Measurements from ENCODE around the gene TCP1. TPM values are rescaled to one million over a fixed set of nuclear protein-coding genes. Genes with fewer than 3 reads are reported as not detected.

TCP1 gene
- total and polyA plus RNA-seq, 2 of the 13 experiments (the other 11 are each of a cell fraction or from before 2014, with no cell fraction given): 116 to 553 TPM

GRCh38 chr6:159758031-159759001 lies 31.1 kb downstream of the TCP1 start (continued):
- TF ChIP-seq ARID5B (CRISPR knock-in tag; IDR thresholded peaks at IDR 0.05) (no peak), ZNF614 (CRISPR knock-in tag; IDR thresholded peaks at IDR 0.05; ENCODE audit: borderline replicate concordance) (0 out of 2 replicates have a peak, but pooled peaks have one; percentile 21), REL (CRISPR knock-in tag; conservative IDR thresholded peaks at IDR 0.05) (no peak), RARG (CRISPR knock-in tag; IDR thresholded peaks at IDR 0.05; ENCODE audit: low read depth) (no peak), ZNF530 (CRISPR knock-in tag; IDR thresholded peaks at IDR 0.05; ENCODE audit: low read depth) (no peak), EEA1 (CRISPR knock-in tag; IDR thresholded peaks at IDR 0.05; ENCODE audit: borderline replicate concordance) (no peak), SMARCC2 (IDR thresholded peaks at IDR 0.05) (no peak), PATZ1 (CRISPR knock-in tag; IDR thresholded peaks at IDR 0.05) (no peak), ZNF362 (CRISPR knock-in tag; IDR thresholded peaks at IDR 0.05; ENCODE audit: borderline replicate concordance) (peak; percentile 79), HNRNPUL1 (IDR thresholded peaks at IDR 0.05; ENCODE audit: low read depth, low read length) (no peak), PITX1 (CRISPR knock-in tag; IDR thresholded peaks at IDR 0.05) (peak; percentile 59), MBD4 (IDR thresholded peaks at IDR 0.05; ENCODE audit: borderline replicate concordance, low read length) (peak; percentile 27; the same call in 1 of the 2 replicates), YEATS4 (CRISPR knock-in tag; IDR thresholded peaks at IDR 0.05; ENCODE audit: borderline replicate concordance) (no peak), TGIF2 (CRISPR knock-in tag; IDR thresholded peaks at IDR 0.05) (no peak), TSC22D2 (CRISPR knock-in tag; IDR thresholded peaks at IDR 0.05; ENCODE audit: borderline replicate concordance) (no peak)
- TF ChIP-seq, protein P1, sequence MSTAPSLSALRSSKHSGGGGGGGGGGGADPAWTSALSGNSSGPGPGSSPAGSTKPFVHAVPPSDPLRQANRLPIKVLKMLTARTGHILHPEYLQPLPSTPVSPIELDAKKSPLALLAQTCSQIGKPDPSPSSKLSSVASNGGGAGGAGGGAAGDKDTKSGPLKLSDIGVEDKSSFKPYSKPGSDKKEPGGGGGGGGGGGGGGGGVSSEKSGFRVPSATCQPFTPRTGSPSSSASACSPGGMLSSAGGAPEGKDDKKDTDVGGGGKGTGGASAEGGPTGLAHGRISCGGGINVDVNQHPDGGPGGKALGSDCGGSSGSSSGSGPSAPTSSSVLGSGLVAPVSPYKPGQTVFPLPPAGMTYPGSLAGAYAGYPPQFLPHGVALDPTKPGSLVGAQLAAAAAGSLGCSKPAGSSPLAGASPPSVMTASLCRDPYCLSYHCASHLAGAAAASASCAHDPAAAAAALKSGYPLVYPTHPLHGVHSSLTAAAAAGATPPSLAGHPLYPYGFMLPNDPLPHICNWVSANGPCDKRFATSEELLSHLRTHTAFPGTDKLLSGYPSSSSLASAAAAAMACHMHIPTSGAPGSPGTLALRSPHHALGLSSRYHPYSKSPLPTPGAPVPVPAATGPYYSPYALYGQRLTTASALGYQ (CRISPR knock-in tag; IDR thresholded peaks at IDR 0.05): 0 out of 2 replicates have a peak, but pooled peaks have one; percentile 34

Data from HepG2 (cell line).